Subcutaneous adipose tissue (tissue), 4 donors: ENCODE results near the gene AKNA. TPM values are rescaled to one million over a fixed set of nuclear protein-coding genes. Genes with fewer than 3 reads are reported as not detected.

Source experiments
- total RNA-seq, 4 donors: library from RNA; depleted of rRNA; stranded (reverse); fragments of >200 nt; gene quantifications; one replicate each; pipeline ENCODE4 v1.1.0, GENCODE V29; 2016
- TF ChIP-seq, protein P1 (sequence below): fragments of 450-650 bp; IDR thresholded peaks from one replicate; pipeline ENCODE4 v1.5.1; 2016; ENCODE audit warnings: low read depth, mild to moderate bottlenecking, control low read depth, antibody characterized with exemption, moderate library complexity

The AKNA gene
- total RNA-seq, 4 donors from 2014 or later, result 25.3 to 63.9 (median 52.6) TPM

DNA sequence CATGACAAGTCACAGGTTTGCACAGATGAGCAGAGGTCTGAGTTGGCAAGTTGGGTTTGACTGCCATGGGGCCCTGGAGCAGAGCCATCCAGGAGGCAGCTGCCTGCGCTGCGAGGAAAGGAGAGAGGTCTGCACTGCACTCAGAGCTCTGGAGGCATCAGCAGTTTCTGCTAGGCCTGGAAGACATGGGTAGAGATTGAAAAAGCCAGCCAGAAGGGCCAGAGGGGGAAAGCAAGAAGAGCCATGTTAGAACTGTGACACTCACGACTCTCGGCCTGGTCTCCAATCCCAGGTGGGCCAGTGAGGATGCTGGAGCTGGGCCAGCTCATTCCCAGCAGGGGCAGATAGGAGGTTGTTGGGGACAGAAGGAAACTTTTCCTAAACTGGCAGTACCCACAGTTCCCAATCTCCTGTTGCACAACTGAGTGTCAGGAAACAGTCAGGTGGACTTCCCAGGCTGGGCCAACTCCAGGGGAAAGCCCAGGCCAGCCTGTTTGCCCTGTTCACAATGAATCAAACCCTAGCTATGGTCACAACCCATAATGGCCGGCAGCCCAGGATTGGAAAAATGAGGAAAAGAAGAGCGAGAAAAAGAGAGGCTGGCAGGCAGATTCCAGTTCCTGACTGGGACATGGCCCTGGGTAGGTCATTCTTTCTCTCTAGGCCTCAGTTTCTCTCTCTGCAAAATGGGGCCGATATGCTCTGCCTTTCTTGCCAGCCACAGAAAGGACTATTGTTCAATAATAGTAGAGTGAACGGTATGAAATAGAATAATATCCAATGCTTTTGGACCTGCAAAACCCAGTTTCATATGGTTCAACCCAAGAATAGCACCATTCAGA lies 72.7 kb downstream of the AKNA start:
- TF ChIP-seq, protein P1, sequence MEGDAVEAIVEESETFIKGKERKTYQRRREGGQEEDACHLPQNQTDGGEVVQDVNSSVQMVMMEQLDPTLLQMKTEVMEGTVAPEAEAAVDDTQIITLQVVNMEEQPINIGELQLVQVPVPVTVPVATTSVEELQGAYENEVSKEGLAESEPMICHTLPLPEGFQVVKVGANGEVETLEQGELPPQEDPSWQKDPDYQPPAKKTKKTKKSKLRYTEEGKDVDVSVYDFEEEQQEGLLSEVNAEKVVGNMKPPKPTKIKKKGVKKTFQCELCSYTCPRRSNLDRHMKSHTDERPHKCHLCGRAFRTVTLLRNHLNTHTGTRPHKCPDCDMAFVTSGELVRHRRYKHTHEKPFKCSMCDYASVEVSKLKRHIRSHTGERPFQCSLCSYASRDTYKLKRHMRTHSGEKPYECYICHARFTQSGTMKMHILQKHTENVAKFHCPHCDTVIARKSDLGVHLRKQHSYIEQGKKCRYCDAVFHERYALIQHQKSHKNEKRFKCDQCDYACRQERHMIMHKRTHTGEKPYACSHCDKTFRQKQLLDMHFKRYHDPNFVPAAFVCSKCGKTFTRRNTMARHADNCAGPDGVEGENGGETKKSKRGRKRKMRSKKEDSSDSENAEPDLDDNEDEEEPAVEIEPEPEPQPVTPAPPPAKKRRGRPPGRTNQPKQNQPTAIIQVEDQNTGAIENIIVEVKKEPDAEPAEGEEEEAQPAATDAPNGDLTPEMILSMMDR, result no peak

DNA sequence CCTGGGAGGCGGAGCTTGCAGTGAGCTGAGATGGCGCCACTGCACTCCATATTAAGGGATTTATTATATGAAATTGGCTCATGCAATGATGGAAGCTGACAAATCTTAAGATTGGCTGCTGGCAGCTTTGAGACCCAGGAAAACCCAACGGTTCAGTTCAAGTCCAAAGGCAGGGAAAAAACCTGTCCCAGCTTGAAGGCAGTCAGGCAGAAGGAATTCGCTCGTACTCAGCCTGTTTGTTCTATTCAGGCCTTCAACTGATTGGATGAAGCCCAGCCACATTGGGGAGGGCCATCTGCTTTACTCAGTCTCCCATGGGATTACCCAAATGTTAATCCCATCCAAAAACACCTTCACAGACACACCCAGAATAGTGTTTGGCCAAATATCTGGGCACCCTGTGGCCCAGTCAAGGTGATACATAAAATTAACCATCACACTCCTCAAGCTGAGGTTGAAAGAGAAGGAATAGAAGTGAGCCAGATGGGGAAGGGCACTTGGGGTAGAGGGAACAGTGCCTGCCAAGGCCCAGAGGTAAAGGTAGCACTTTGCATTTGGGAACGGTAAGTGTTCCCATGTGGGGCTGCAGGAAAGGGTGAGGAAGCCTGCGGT lies 73.4 kb downstream of the AKNA start:
- TF ChIP-seq, protein P1, result no peak

DNA sequence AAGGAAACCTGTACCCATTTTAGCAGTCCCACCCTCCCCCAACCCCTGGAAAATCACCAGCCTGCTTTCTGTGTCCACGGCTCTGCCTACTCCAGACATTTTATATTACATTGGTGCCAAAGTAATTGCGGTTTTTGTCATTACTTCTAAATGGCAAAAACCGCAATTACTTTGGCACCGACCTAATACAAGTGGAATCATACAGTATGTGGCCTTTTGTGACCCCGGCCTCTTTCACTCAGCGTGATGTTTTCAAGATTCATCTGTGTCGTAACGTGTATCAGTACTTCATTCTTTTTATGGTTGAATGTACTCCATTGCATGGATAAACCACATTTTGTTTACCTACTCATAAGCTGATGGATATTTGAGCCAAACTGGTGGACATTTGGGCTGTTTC lies 74.6 kb downstream of the AKNA start:
- TF ChIP-seq, protein P1, result no peak

DNA sequence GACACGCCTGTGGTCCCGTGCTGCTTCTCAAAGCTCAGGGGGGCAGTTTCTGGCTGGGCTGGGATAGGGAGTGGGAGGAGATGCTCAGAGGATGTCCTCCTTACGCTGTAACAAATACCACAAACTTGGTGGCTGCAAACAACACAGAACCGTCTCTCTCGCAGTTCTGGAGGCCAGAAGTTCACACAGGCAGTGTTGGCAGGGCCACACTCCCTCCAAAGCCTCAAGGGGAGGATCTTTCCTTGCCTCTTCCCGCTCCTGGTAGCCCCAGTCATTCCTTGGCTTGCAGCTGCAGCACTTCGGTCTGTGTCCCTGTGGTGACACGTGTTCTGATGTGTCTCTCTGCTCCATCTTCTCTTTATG lies 75.3 kb downstream of the AKNA start:
- TF ChIP-seq, protein P1, result no peak

DNA sequence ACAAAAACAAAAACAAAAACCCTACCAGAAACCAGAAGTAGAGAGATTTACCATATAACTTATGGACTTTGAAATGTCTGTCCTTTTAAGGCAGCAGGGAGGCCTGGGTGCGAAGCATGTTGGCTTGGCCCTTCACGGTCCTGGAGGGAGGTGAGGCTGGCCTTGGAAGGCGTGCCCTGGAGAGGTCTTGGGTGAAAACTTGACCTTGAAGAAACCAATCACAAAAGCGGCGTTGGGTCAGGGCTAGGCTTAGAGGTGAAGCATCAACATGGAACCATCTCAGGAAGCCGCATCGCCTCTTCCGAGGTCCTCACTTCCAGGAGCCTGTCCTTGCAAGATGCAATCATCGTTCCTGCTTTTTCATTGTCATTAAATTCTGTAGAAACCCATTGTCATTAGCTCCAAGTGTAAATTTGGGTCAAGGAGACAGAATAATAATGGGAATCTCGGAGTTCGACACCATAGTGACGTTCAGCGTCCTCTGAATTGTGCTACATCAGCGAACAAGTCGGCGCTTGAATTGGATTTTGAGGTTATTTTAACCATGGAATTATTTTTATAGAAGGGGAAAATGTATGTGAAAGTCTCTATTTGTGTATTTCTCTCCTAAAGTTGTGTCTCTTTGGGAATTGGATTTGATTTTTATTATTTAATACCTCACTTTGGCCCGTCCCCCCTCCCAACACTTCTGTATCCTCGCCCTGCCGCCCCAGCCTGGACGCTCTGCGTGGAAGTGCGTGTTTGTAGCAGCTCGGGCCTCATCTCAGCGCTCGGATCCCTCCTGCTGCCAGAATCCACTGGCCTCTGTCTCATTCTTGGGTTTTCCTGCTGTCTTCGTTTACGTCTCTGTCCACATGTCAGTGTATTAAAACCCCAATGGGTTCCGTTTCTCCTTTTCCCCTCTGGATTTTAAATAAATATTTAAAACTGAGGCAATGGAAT lies 75.9 kb downstream of the AKNA start:
- TF ChIP-seq, protein P1, result no peak

DNA sequence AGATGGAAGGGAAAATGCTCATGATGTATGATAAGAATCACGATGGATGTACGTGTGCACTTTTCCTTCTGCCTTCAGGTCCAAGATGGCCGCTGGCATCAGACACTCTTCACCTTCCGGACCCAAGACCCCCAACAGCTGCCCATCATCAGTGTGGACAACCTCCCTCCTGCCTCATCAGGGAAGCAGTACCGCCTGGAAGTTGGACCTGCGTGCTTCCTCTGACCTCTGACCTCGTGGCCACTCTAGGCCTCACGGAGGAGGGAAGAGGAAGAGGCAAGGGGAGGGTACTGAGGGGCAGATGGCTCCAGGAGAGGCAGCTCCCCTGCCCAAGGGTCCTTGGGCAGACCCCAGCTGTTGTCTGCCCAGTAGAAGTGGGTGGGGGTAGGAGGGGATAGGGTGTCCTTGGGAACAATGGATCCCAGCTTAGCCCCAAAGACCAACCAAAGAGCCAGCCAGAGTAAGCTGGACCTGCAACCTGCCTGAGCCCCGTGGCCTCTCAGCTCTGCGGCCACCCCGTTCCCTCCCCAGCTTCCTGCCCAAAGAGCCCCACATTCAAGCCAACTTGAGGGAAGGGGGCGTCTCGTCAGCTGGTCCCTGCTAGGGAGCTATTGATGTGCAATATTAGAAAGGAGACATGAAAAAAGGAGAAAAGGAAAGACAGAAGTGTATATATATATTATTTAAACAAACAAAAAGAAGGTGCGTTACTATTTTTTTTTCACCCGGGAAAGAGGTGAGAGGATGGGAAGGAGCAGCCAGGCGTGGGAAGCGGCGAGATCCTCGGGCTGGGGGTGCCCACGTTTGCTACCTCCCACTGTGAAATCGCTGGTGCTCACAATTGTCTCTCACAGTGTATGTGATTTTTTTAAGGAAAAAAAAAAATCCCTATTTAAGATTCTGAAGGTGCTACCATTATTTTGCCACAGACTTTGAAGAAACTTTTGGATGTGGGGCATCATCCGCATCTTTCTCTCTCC lies 77.0 kb downstream of the AKNA start:
- TF ChIP-seq, protein P1, result no peak
